Activated naive CD4-positive, alpha-beta T cell treated with anti-CD3 and anti-CD28 coated beads, Interleukin-2, amount 10 ng/mL, durations not matched to agents 7 days and 5 days (primary cell): Measurements from ENCODE around the gene SNX13.

ENCODE experiments used
- CTCF ChIA-PET: fragments of 350-600 bp; sonication (Branson Sonifier 250); formaldehyde crosslinking; loops from one replicate; lab custom pipeline; 2021; ENCODE audit warnings: antibody characterized with exemption; lab: Charles Lee
- DNase-seq: peaks from one replicate; pipeline ENCODE4 v3.0.0-alpha.2; 2020
- H3K27ac Mint-ChIP-seq: one replicate; pipeline ENCODE4 v1.8.0; 2021; ENCODE audit warnings: mild to moderate bottlenecking, moderate library complexity, mixed read lengths
- H3K27me3 Mint-ChIP-seq: one replicate; pipeline ENCODE4 v1.8.0; 2021; ENCODE audit warnings: mild to moderate bottlenecking, mixed read lengths
- H3K36me3 Mint-ChIP-seq: one replicate; pipeline ENCODE4 v1.8.0; 2021; ENCODE audit warnings: mixed read lengths
- H3K4me1 Mint-ChIP-seq: one replicate; pipeline ENCODE4 v1.8.0; 2021; ENCODE audit warnings: mixed read lengths
- H3K4me3 Mint-ChIP-seq: one replicate; pipeline ENCODE4 v1.8.0; 2021; ENCODE audit warnings: mild to moderate bottlenecking, moderate library complexity, mixed read lengths
- H3K9me3 Mint-ChIP-seq: one replicate; pipeline ENCODE4 v1.8.0; 2021; ENCODE audit warnings: mixed read lengths

SNX13 gene, protein sequence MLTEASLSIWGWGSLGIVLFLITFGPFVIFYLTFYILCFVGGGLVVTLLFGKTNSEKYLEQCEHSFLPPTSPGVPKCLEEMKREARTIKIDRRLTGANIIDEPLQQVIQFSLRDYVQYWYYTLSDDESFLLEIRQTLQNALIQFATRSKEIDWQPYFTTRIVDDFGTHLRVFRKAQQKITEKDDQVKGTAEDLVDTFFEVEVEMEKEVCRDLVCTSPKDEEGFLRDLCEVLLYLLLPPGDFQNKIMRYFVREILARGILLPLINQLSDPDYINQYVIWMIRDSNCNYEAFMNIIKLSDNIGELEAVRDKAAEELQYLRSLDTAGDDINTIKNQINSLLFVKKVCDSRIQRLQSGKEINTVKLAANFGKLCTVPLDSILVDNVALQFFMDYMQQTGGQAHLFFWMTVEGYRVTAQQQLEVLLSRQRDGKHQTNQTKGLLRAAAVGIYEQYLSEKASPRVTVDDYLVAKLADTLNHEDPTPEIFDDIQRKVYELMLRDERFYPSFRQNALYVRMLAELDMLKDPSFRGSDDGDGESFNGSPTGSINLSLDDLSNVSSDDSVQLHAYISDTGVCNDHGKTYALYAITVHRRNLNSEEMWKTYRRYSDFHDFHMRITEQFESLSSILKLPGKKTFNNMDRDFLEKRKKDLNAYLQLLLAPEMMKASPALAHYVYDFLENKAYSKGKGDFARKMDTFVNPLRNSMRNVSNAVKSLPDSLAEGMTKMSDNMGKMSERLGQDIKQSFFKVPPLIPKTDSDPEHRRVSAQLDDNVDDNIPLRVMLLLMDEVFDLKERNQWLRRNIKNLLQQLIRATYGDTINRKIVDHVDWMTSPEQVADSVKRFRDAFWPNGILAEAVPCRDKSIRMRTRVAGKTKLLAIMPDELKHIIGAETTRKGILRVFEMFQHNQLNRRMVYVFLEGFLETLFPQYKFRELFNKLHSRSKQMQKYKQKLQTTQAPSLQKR

DNA sequence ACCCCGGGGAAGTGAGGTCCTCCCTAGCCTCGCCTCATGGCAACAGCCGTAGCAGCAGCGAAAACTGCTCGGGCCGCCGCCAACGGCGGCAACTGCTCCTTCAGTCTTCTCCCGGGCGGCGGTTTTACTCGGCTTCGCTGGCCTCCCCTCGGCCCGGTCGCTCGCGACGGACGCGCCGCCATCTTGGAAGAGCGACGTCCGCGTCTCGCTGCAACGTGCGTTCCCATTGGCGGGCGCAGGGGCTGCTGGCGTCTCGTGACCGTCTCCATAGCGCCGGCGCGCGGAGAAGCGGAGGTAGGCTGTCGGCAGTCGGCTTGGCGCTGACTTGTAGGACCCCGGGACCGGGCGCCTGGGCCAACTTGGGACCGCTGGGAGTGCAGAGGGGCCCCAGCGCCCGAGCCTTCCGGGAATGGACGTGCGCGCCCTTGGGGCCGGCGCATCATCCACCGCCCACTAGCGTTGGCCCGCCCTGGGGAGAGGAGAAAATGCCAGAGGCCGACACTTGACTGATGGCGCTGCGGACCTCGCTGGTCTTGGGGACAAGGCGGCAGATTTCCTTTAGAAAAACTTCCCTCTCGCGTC, at the start of gene SNX13:
TSS of gene SNX13 (minus strand) at position 193 of the 582 bp plus-strand sequence. CDS start 199 bp downstream, outside the sequence.
- Mint-ChIP-seq H3K27ac (peak within 1 kb of the TSS; percentile 90), H3K4me3 (peak within 1 kb of the TSS; percentile 90), H3K27me3 (peaks cover 7% of the 10 kb centered on the region), H3K9me3 (no peaks in the 10 kb centered on the region), H3K36me3 (peaks cover 8% of the 10 kb centered on the region), H3K4me1 (peaks cover 41% of the 10 kb centered on the region)
- CTCF ChIA-PET: interaction anchor here (1.4 kb wide), 1 partner anchor 170 kb away, joined by 3 read pairs; no protein-coding TSS in a partner anchor
- peak; percentile 93 for DNase-seq

DNA sequence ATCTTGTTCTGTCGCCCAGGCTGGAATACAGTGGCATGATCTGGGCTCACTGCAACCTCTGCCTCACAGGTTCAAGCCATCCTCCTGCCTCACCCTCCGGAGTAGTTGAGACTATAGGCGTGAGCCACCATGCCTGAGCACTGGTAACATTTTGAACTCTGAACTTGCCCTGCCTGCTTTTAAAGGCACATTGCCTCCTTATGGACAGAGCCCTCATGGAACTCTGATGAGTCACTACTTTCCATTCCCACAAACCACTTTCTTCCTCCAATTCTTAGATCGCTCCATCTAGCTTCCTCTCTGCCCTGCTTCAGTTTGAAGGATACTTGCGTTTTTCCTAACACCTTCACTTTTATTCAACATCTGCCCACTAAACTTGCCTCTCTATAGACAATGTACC, 49.3 kb upstream of the SNX13 start:
- Mint-ChIP-seq H3K9me3 (no peaks in the 10 kb centered on the region), H3K27me3 (no peaks in the 10 kb centered on the region), H3K4me3 (no peak overlapping the region), H3K36me3 (no peaks in the 10 kb centered on the region), H3K4me1 (no peaks in the 10 kb centered on the region), H3K27ac (no peak overlapping the region)
- CTCF ChIA-PET: interaction anchor here (8.3 kb wide), 1 partner anchor 219 kb away, joined by 76 read pairs; no protein-coding TSS in a partner anchor
- DNase-seq: no peak

DNA sequence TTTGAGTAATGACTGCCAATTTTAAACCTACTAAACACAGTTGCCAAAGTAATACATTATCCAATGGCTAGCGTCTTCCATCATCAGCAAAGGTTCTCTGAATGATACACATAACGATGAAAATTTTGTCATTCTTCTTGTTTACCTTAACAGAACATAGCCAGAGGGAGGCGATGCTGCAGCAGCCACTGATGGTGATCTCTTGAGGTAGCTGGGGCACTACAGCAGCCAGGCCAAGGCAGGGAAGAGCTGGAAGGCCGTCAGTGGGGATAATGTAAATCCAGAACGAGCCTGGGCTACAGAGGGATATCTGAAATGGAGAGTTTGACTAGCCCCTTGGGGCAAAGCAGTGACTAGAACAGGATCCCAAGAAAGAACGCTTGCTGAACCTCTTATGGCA, 48.6 kb upstream of the SNX13 start:
- Mint-ChIP-seq H3K36me3 (no peaks in the 10 kb centered on the region), H3K9me3 (no peaks in the 10 kb centered on the region), H3K27ac (no peak overlapping the region), H3K27me3 (no peaks in the 10 kb centered on the region), H3K4me1 (no peaks in the 10 kb centered on the region), H3K4me3 (no peak overlapping the region)
- CTCF ChIA-PET: interaction anchor here (8.3 kb wide), 1 partner anchor 218 kb away, joined by 76 read pairs; no protein-coding TSS in a partner anchor
- no peak for DNase-seq

- Mint-ChIP-seq H3K27ac (no peak overlapping the region), H3K4me1 (no peaks in the 10 kb centered on the region), H3K36me3 (no peaks in the 10 kb centered on the region), H3K4me3 (no peak overlapping the region), H3K9me3 (no peaks in the 10 kb centered on the region), H3K27me3 (peaks cover 2% of the 10 kb centered on the region)
- no peak for DNase-seq
- CTCF ChIA-PET: interaction anchor here (8.3 kb wide), 1 partner anchor 217 kb away, joined by 76 read pairs; no protein-coding TSS in a partner anchor
Measured at GRCh38 chr7:17988141-17988540, 47.8 kb upstream of the SNX13 start.

GRCh38 chr7:17986851-17987250, 46.6 kb upstream of the SNX13 start:
- Mint-ChIP-seq H3K27me3 (peaks cover 4% of the 10 kb centered on the region), H3K27ac (no peak overlapping the region), H3K4me1 (no peaks in the 10 kb centered on the region), H3K9me3 (no peaks in the 10 kb centered on the region), H3K36me3 (no peaks in the 10 kb centered on the region), H3K4me3 (no peak overlapping the region)
- no peak for DNase-seq
- CTCF ChIA-PET: interaction anchor here (8.3 kb wide), 1 partner anchor 216 kb away, joined by 76 read pairs; no protein-coding TSS in a partner anchor

DNA sequence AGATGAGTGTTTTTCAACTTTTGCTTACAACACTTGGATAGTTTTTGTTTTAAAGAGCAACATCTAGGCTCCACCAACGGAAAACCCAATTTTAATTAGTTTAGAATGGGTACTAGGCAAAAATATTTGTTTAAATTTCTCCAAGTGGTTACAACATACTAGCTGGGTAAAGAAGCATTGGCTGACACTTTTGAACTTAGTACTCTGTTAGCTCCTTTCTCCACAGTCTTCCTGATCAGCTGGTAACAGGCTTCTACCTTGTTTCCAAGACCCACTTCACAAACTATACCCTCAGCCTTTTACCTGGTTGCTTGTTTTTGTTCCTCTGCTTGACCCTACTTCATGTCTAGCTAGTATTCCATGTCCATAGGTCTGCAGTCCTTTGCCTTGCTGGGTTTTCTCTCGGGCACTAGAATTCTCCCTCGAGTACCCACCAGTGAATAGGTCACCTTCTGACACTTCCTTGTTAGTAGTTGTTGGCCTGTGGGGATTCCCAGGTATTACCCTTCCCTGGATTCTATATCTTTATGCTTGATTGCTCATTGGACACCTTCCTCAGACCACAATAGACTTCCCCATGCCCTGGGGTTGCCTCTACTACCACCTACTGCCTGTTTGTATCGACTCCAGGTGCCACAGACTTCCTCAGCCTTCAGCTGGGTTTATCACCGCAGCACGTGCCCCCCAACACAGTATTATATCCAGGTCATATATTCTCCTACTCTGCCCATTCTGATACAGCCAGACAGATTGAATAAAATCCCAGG, 45.4 kb upstream of the SNX13 start:
- no peaks in the 10 kb centered on the region for H3K36me3 Mint-ChIP-seq
- no peak overlapping the region for H3K4me3 Mint-ChIP-seq
- H3K27me3 Mint-ChIP-seq: peaks cover 4% of the 10 kb centered on the region
- H3K9me3 Mint-ChIP-seq: no peaks in the 10 kb centered on the region
- no peak for DNase-seq
- no peaks in the 10 kb centered on the region for H3K4me1 Mint-ChIP-seq
- CTCF ChIA-PET: interaction anchor here (1.3 to 1.7 kb wide), 2 partner anchors 215 to 217 kb away, joined by 3 to 10 read pairs; no protein-coding TSS in a partner anchor
- H3K27ac Mint-ChIP-seq: no peak overlapping the region

GRCh38 chr7:17984288-17984687, 44.0 kb upstream of the SNX13 start:
- Mint-ChIP-seq H3K36me3 (no peaks in the 10 kb centered on the region), H3K9me3 (no peaks in the 10 kb centered on the region), H3K4me1 (no peaks in the 10 kb centered on the region), H3K27me3 (peaks cover 4% of the 10 kb centered on the region), H3K4me3 (no peak overlapping the region), H3K27ac (no peak overlapping the region)
- CTCF ChIA-PET: no interaction called here
- DNase-seq: no peak

GRCh38 chr7:17983221-17984062, 43.1 kb upstream of the SNX13 start:
- peaks cover 4% of the 10 kb centered on the region for H3K27me3 Mint-ChIP-seq
- H3K27ac Mint-ChIP-seq: no peak overlapping the region
- H3K9me3 Mint-ChIP-seq: no peaks in the 10 kb centered on the region
- no peak overlapping the region for H3K4me3 Mint-ChIP-seq
- H3K36me3 Mint-ChIP-seq: no peaks in the 10 kb centered on the region
- CTCF ChIA-PET: no interaction called here
- no peak for DNase-seq
- H3K4me1 Mint-ChIP-seq: no peaks in the 10 kb centered on the region

GRCh38 chr7:17976952-17977351, 36.7 kb upstream of the SNX13 start:
- Mint-ChIP-seq H3K9me3 (no peaks in the 10 kb centered on the region), H3K27ac (no peak overlapping the region), H3K4me1 (no peaks in the 10 kb centered on the region), H3K36me3 (no peaks in the 10 kb centered on the region), H3K4me3 (no peak overlapping the region), H3K27me3 (no peaks in the 10 kb centered on the region)
- CTCF ChIA-PET: interaction anchor here (1.1 kb wide), 1 partner anchor 207 kb away, joined by 3 read pairs; no protein-coding TSS in a partner anchor
- DNase-seq: no peak

DNA sequence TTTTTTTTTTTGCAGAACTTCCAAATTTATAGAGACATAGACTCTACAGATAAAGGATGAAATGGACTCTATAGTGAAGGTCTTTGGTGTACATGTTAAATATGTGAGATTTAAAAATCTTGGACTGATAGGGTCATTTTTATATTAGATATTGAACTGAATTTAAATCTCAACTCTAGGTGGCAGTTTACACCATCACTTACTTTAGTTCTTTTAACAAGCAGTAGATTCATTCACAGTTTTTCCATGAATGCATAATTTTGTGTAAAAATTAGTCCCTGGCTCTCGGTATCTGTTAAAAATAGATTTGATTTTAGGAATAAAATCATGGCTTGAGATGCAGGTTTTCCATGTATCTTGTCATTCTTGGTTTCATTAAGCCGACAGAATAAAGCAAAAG, 31.1 kb upstream of the SNX13 start:
- CTCF ChIA-PET: no interaction called here
- H3K4me1 Mint-ChIP-seq: no peaks in the 10 kb centered on the region
- no peak for DNase-seq
- H3K9me3 Mint-ChIP-seq: no peaks in the 10 kb centered on the region
- H3K27ac Mint-ChIP-seq: no peak overlapping the region
- no peak overlapping the region for H3K4me3 Mint-ChIP-seq
- H3K27me3 Mint-ChIP-seq: peaks cover 1% of the 10 kb centered on the region
- no peaks in the 10 kb centered on the region for H3K36me3 Mint-ChIP-seq

DNA sequence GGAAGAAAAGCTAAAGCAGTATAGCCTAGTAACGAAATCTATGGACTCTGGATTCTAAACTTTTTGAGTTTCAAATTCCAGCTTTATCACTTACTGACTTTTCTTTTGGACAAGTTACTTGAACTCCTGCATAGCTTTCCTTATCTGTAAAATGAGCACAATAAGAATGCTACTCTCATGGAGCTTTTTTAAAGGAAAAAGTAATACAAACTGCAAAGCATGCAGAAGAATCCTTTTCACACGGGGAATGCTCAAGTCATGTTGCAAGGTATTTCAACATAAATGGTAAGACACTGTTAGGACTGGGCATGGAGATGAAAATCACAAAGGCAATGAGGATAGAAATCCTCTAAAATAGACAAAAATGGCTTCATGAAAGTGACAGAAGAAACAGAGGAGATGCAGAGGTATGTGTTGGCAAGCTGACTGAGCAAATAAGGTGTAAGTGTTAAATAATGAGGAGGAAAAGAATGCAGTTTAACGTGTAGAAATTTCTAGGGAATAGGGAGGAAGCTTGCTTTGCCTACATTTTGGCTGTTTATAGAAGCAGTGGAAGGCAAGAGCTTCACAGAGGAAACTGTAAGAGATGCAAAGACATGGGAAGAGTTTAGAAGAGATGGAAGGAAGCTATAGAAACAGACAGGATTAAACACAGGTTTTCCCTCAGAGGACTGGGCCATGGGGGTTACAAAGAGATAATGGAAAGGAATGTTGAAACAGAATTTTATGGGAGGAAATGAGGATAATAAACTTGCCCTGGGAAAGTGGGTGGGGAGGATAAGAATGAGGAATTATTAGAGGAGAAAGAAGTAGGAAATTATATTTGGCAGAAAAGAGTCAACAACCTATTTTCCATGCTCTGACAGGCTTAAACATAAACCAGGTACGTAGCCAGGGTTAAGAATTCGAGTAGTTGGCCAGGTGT, 28.8 kb upstream of the SNX13 start:
- DNase-seq: no peak
- CTCF ChIA-PET: interaction anchor here (0.8 to 1.8 kb wide), 2 partner anchors 165 to 199 kb away, joined by 3 to 5 read pairs; no protein-coding TSS in a partner anchor
- H3K27ac Mint-ChIP-seq: no peak overlapping the region
- H3K4me1 Mint-ChIP-seq: no peaks in the 10 kb centered on the region
- H3K36me3 Mint-ChIP-seq: no peaks in the 10 kb centered on the region
- H3K27me3 Mint-ChIP-seq: peaks cover 5% of the 10 kb centered on the region
- no peak overlapping the region for H3K4me3 Mint-ChIP-seq
- H3K9me3 Mint-ChIP-seq: no peaks in the 10 kb centered on the region

GRCh38 chr7:17966706-17967105, 26.4 kb upstream of the SNX13 start:
- CTCF ChIA-PET: no interaction called here
- no peak overlapping the region for H3K27ac Mint-ChIP-seq
- no peak for DNase-seq
- H3K4me1 Mint-ChIP-seq: no peaks in the 10 kb centered on the region
- H3K9me3 Mint-ChIP-seq: no peaks in the 10 kb centered on the region
- H3K27me3 Mint-ChIP-seq: peaks cover 9% of the 10 kb centered on the region
- no peaks in the 10 kb centered on the region for H3K36me3 Mint-ChIP-seq
- no peak overlapping the region for H3K4me3 Mint-ChIP-seq
